Ecto neural progenitor cell (in vitro differentiated cells): Measurements from ENCODE around the gene AMPD1.
A peak's percentile ranks its signal among the peaks of the same experiment; 100 is the strongest.

Experiments used
- DNase-seq: peaks from one replicate; pipeline ENCODE4 v3.0.0-alpha.2; 2018; ENCODE audit warnings: low spot score

The AMPD1 gene

GRCh38 chr1:114696810-114697209, 1.5 kb upstream of the AMPD1 start:
- no peak for DNase-seq

GRCh38 chr1:114694540-114695310, 621 bp downstream of the AMPD1 start:
- no peak for DNase-seq

- no peak for DNase-seq
Measured at GRCh38 chr1:114692947-114693346, 2.4 kb downstream of the AMPD1 start.

- DNase-seq = no peak
Measured at GRCh38 chr1:114691061-114691460, 4.3 kb downstream of the AMPD1 start.

GRCh38 chr1:114690148-114690547, 5.2 kb downstream of the AMPD1 start:
- DNase-seq = no peak

GRCh38 chr1:114688526-114688925, 6.8 kb downstream of the AMPD1 start:
- DNase-seq = no peak

GRCh38 chr1:114685851-114686250, 9.5 kb downstream of the AMPD1 start:
- DNase-seq = no peak

- no peak for DNase-seq
Measured at GRCh38 chr1:114677691-114678090, 17.7 kb downstream of the AMPD1 start.

- DNase-seq = no peak
Measured at GRCh38 chr1:114676115-114676514, 19.2 kb downstream of the AMPD1 start.

- DNase-seq = no peak
Measured at GRCh38 chr1:114671939-114672275, 23.4 kb downstream of the AMPD1 start.

GRCh38 chr1:114671011-114671938, 24.1 kb downstream of the AMPD1 start:
- no peak for DNase-seq

GRCh38 chr1:114670083-114671010, 25.0 kb downstream of the AMPD1 start:
- peak; percentile 94 for DNase-seq

- no peak for DNase-seq
Measured at GRCh38 chr1:114669562-114670082, 25.7 kb downstream of the AMPD1 start, which contains the start of gene DENND2C. TSS of gene DENND2C (minus strand) at chr1:114670049. CDS start at chr1:114625984, 44,065 bp downstream.

GRCh38 chr1:114668784-114669561, 26.4 kb downstream of the AMPD1 start:
- DNase-seq = no peak

- no peak for DNase-seq
Measured at GRCh38 chr1:114668373-114668772, 27.0 kb downstream of the AMPD1 start.

GRCh38 chr1:114666954-114667353, 28.4 kb downstream of the AMPD1 start:
- no peak for DNase-seq

GRCh38 chr1:114660238-114660637, 35.1 kb downstream of the AMPD1 start:
- no peak for DNase-seq

- no peak for DNase-seq
Measured at GRCh38 chr1:114651893-114652292, 43.5 kb downstream of the AMPD1 start.

- no peak for DNase-seq
Measured at GRCh38 chr1:114648503-114648902, 46.8 kb downstream of the AMPD1 start.

GRCh38 chr1:114641377-114641776, 54.0 kb downstream of the AMPD1 start:
- no peak for DNase-seq

- no peak for DNase-seq
Measured at GRCh38 chr1:114638910-114639309, 56.4 kb downstream of the AMPD1 start.
